Type B pancreatic cell (in vitro differentiated cells): Measurements from ENCODE around the gene ZNF23. TPM values are rescaled to one million over a fixed set of nuclear protein-coding genes. Genes with fewer than 3 reads are reported as not detected.

Experiments used
- DNase-seq: peaks from one replicate; pipeline ENCODE4 v3.0.0; 2021; ENCODE audit warnings: mixed read lengths; ENCODE audit not compliant: unreplicated experiment; ENCODE audit errors: extremely low spot score
- H3K27ac Mint-ChIP-seq: 2 replicates; pipeline ENCODE4 v1.8.0; 2021; ENCODE audit warnings: mild to moderate bottlenecking, mixed read lengths
- H3K27me3 Mint-ChIP-seq: 2 replicates; pipeline ENCODE4 v1.8.0; 2021; ENCODE audit warnings: mixed read lengths
- H3K36me3 Mint-ChIP-seq: 2 replicates; pipeline ENCODE4 v1.8.0; 2021; ENCODE audit warnings: mixed read lengths
- H3K4me1 Mint-ChIP-seq: one replicate; pipeline ENCODE4 v1.8.0; 2021; ENCODE audit warnings: mixed read lengths; ENCODE audit not compliant: unreplicated experiment
- H3K4me3 Mint-ChIP-seq: 2 replicates; pipeline ENCODE4 v1.8.0; 2021; ENCODE audit warnings: mild to moderate bottlenecking, mixed read lengths
- H3K9me3 Mint-ChIP-seq: 2 replicates; pipeline ENCODE4 v1.8.0; 2021; ENCODE audit warnings: mixed read lengths
- CTCF ChIP-seq: fragments of 200-600 bp; sonication (generic); conservative IDR thresholded peaks from 2 replicates; pipeline ENCODE4 v1.5.0; 2021; ENCODE audit warnings: antibody characterized with exemption, mild to moderate bottlenecking
- total RNA-seq: library from RNA; stranded (reverse); gene quantifications from 2 replicates; pipeline ENCODE4 v1.2.1, GENCODE V29; 2021; ENCODE audit warnings: low replicate concordance

Gene ZNF23
- total RNA-seq, 1 donor from 2014 or later = 11.1 TPM

GRCh38 chr16:71410146-71410545, 51.9 kb downstream of the ZNF23 start:
- no peaks in the 10 kb centered on the region for H3K36me3 Mint-ChIP-seq
- peaks cover 6% of the 10 kb centered on the region for H3K4me1 Mint-ChIP-seq
- H3K4me3 Mint-ChIP-seq = no peak overlapping the region
- peaks cover 42% of the 10 kb centered on the region for H3K27me3 Mint-ChIP-seq
- no peak overlapping the region for H3K27ac Mint-ChIP-seq
- no peak for DNase-seq
- H3K9me3 Mint-ChIP-seq = no peaks in the 10 kb centered on the region
- TF ChIP-seq CTCF = no peak

GRCh38 chr16:71409011-71409775, 52.9 kb downstream of the ZNF23 start:
- Mint-ChIP-seq H3K27me3 (peaks cover 42% of the 10 kb centered on the region), H3K36me3 (no peaks in the 10 kb centered on the region), H3K27ac (no peak overlapping the region), H3K9me3 (no peaks in the 10 kb centered on the region), H3K4me3 (no peak overlapping the region), H3K4me1 (peaks cover 6% of the 10 kb centered on the region)
- TF ChIP-seq CTCF = no peak
- no peak for DNase-seq

GRCh38 chr16:71408536-71408935, 53.5 kb downstream of the ZNF23 start:
- Mint-ChIP-seq H3K27me3 (peaks cover 42% of the 10 kb centered on the region), H3K27ac (no peak overlapping the region), H3K36me3 (no peaks in the 10 kb centered on the region), H3K4me1 (peaks cover 6% of the 10 kb centered on the region), H3K4me3 (no peak overlapping the region), H3K9me3 (no peaks in the 10 kb centered on the region)
- TF ChIP-seq CTCF = no peak
- no peak for DNase-seq

GRCh38 chr16:71407731-71408130, 54.3 kb downstream of the ZNF23 start:
- Mint-ChIP-seq H3K27me3 (peaks cover 39% of the 10 kb centered on the region), H3K36me3 (no peaks in the 10 kb centered on the region), H3K4me3 (no peak overlapping the region), H3K4me1 (peaks cover 3% of the 10 kb centered on the region), H3K9me3 (no peaks in the 10 kb centered on the region), H3K27ac (no peak overlapping the region)
- no peak for DNase-seq
- TF ChIP-seq CTCF = no peak

- Mint-ChIP-seq H3K27ac (no peak overlapping the region), H3K4me3 (no peak overlapping the region), H3K9me3 (no peaks in the 10 kb centered on the region), H3K4me1 (no peaks in the 10 kb centered on the region), H3K36me3 (no peaks in the 10 kb centered on the region), H3K27me3 (peaks cover 37% of the 10 kb centered on the region)
- no peak for TF ChIP-seq CTCF
- no peak for DNase-seq
Measured at GRCh38 chr16:71406724-71407123, 55.3 kb downstream of the ZNF23 start.

GRCh38 chr16:71406316-71406715, 55.7 kb downstream of the ZNF23 start:
- Mint-ChIP-seq H3K36me3 (no peaks in the 10 kb centered on the region), H3K4me1 (no peaks in the 10 kb centered on the region), H3K4me3 (no peak overlapping the region), H3K9me3 (no peaks in the 10 kb centered on the region), H3K27ac (no peak overlapping the region), H3K27me3 (peaks cover 36% of the 10 kb centered on the region)
- TF ChIP-seq CTCF = no peak
- no peak for DNase-seq
